HEK293 (cell line): ENCODE results near the gene CORO7.

ENCODE experiments used
- CTCF ChIA-PET: fragments of 350-600 bp; formaldehyde crosslinking; extraction: SDS; loops from one replicate; lab custom pipeline; 2021; ENCODE audit warnings: antibody characterized with exemption; lab: Yijun Ruan, JAX
- POLR2A ChIA-PET: fragments of 300-600 bp; formaldehyde crosslinking; extraction: SDS; loops from one replicate; lab custom pipeline; 2020; ENCODE audit warnings: antibody characterized with exemption, inconsistent platforms; lab: Yijun Ruan, JAX
- H3K27ac ChIP-seq: fragments of 200-500 bp; sonication (Bioruptor generic); 2 replicates; pipeline ENCODE4 v1.5.1; 2014; ENCODE audit warnings: low read depth, low read length, control low read depth, inconsistent platforms; ENCODE audit errors: extremely low read depth
- H3K36me3 ChIP-seq, 2 experiments: fragments of 200-500 bp in 1 of 2; sonication (Bioruptor generic) in 1 of 2; 1 replicate in 1 of 2; 2 replicates in 1 of 2; pipeline ENCODE4 v1.5.1; 2014 to 2017; ENCODE audit warnings: inconsistent platforms in 2 of 2, low read length in 2 of 2; ENCODE audit not compliant: control insufficient read depth in 2 of 2, insufficient read depth in 1 of 2
- H3K4me1 ChIP-seq: fragments of 200-500 bp; sonication (Bioruptor generic); 2 replicates; pipeline ENCODE4 v1.5.1; 2014; ENCODE audit warnings: mild to moderate bottlenecking, low read length, inconsistent platforms; ENCODE audit not compliant: control insufficient read depth, insufficient read depth
- H3K4me3 ChIP-seq: 2 replicates; pipeline ENCODE4 v1.5.1; 2011; ENCODE audit warnings: low read depth, mild to moderate bottlenecking, control low read depth, low read length, moderate library complexity
- H3K9me3 ChIP-seq: fragments of 200-500 bp; sonication (Bioruptor generic); 2 replicates; pipeline ENCODE4 v1.5.1; 2014; ENCODE audit warnings: low read depth, low read length, inconsistent platforms; ENCODE audit not compliant: control insufficient read depth, insufficient read depth
- EGR2 ChIP-seq: fragments of 450-650 bp; formaldehyde crosslinking; IDR thresholded peaks from 2 replicates; pipeline ENCODE4 v1.5.1; 2016; ENCODE audit warnings: low read depth, missing biosample characterization, missing genetic modification characterization
- GLI2 ChIP-seq: fragments of 450-650 bp; formaldehyde crosslinking; IDR thresholded peaks from 2 replicates; pipeline ENCODE4; 2017; ENCODE audit warnings: missing biosample characterization, missing genetic modification characterization, low read depth, borderline replicate concordance
- TCF7L2 ChIP-seq: IDR thresholded peaks from 2 replicates; pipeline ENCODE4 v1.6.1; 2011; ENCODE audit warnings: low read depth, mild to moderate bottlenecking, inconsistent platforms, low read length, moderate library complexity, borderline replicate concordance
- ZFHX2 ChIP-seq: fragments of 450-650 bp; formaldehyde crosslinking; conservative IDR thresholded peaks from 2 replicates; pipeline ENCODE4 v1.5.1; 2016; ENCODE audit warnings: missing biosample characterization, missing genetic modification characterization
- ZFP3 ChIP-seq: fragments of 450-650 bp; formaldehyde crosslinking; IDR thresholded peaks from 2 replicates; pipeline ENCODE4 v1.5.1; 2016; ENCODE audit warnings: low read depth, missing biosample characterization, missing genetic modification characterization
- ZNF10 ChIP-seq: fragments of 450-650 bp; formaldehyde crosslinking; IDR thresholded peaks from 2 replicates; pipeline ENCODE4 v1.5.1; 2017; ENCODE audit warnings: missing biosample characterization, missing genetic modification characterization
- ZNF121 ChIP-seq: fragments of 450-650 bp; formaldehyde crosslinking; IDR thresholded peaks from 2 replicates; pipeline ENCODE4 v1.5.1; 2016; ENCODE audit warnings: missing biosample characterization, missing genetic modification characterization
- ZNF2 ChIP-seq: fragments of 450-650 bp; formaldehyde crosslinking; IDR thresholded peaks from 2 replicates; pipeline ENCODE4 v1.5.1; 2016; ENCODE audit warnings: missing biosample characterization, missing genetic modification characterization
- ZNF366 ChIP-seq: fragments of 450-650 bp; formaldehyde crosslinking; conservative IDR thresholded peaks from 2 replicates; pipeline ENCODE4 v1.5.1; 2016; ENCODE audit warnings: missing biosample characterization, missing genetic modification characterization
- ZNF544 ChIP-seq: fragments of 450-650 bp; formaldehyde crosslinking; IDR thresholded peaks from 2 replicates; pipeline ENCODE4 v1.5.0; 2017; ENCODE audit warnings: missing biosample characterization, missing genetic modification characterization
- ZNF558 ChIP-seq: fragments of 450-650 bp; formaldehyde crosslinking; IDR thresholded peaks from 2 replicates; pipeline ENCODE4 v1.5.1; 2016; ENCODE audit warnings: missing biosample characterization, missing genetic modification characterization
- ZNF654 ChIP-seq: fragments of 450-650 bp; formaldehyde crosslinking; IDR thresholded peaks from 2 replicates; pipeline ENCODE4 v1.5.1; 2016; ENCODE audit warnings: low read depth, missing biosample characterization, missing genetic modification characterization
- TF ChIP-seq, protein P1 (sequence below): fragments of 450-650 bp; formaldehyde crosslinking; IDR thresholded peaks from 2 replicates; pipeline ENCODE4 v1.5.1; 2016; ENCODE audit warnings: missing biosample characterization, missing genetic modification characterization
- TF ChIP-seq, protein P2 (sequence below): fragments of 450-650 bp; formaldehyde crosslinking; IDR thresholded peaks from 2 replicates; pipeline ENCODE4 v1.5.1; 2016; ENCODE audit warnings: missing biosample characterization, missing genetic modification characterization
- TF ChIP-seq, protein P3 (sequence below): fragments of 450-650 bp; formaldehyde crosslinking; IDR thresholded peaks from 2 replicates; pipeline ENCODE4 v1.5.1; 2016; ENCODE audit warnings: missing biosample characterization, missing genetic modification characterization

Gene CORO7

DNA sequence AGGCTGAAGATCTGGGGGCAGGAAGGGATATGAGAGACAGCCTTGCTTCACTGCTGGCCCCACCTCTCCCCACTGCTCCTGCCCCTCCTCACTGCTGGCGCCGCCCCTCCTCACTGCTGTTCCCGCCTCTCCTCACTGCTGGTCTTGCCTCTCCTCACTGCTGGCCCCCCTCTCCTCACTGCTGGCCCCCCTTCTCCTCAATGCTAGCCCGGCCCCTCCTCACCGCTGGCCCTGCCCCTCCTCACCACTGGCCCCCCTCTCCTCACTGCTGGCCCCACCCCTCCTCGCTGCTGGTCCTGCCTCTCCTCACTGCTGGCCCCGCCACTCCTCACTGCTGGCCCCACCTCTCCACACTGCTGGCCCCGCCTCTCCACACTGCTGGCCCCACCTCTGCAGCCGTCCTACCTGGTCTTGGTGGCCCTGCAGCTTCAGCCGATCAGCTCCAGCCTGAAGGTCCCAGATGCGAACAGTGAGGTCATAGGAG lies 55.8 kb downstream of the CORO7 start (continued):
- TF ChIP-seq, protein P1, sequence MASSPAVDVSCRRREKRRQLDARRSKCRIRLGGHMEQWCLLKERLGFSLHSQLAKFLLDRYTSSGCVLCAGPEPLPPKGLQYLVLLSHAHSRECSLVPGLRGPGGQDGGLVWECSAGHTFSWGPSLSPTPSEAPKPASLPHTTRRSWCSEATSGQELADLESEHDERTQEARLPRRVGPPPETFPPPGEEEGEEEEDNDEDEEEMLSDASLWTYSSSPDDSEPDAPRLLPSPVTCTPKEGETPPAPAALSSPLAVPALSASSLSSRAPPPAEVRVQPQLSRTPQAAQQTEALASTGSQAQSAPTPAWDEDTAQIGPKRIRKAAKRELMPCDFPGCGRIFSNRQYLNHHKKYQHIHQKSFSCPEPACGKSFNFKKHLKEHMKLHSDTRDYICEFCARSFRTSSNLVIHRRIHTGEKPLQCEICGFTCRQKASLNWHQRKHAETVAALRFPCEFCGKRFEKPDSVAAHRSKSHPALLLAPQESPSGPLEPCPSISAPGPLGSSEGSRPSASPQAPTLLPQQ (tag by site-specific recombination), result peak; percentile 32; the same call in 1 of the 2 replicates
- TF ChIP-seq ZNF544 (tag by site-specific recombination), result no peak

GRCh38 chr16:4359914-4360313 lies 56.5 kb downstream of the CORO7 start:
- CTCF ChIA-PET, result interaction anchor here (0.6 to 5.2 kb wide), 12 partner anchors 9 to 709 kb away, joined by 3 to 118 read pairs (median 6); partner anchors contain the start of gene VASN
- POLR2A ChIA-PET, result no interaction called here
- Histone ChIP-seq H3K4me1 (no peaks in the 10 kb centered on the region), H3K4me3 (no peak overlapping the region), H3K27ac (no peak overlapping the region), H3K36me3 (peaks cover 0 to 44% of the 10 kb centered on the region in 2 experiments; a peak in 2 of 3 replicates), H3K9me3 (no peaks in the 10 kb centered on the region)
- 0 out of 2 replicates have a peak, but pooled peaks have one; percentile 17 for TF ChIP-seq ZNF366 (tag by site-specific recombination)
- peak; percentile 97 for TF ChIP-seq EGR2
- TF ChIP-seq TCF7L2, result no peak
- TF ChIP-seq ZFP3 (tag by site-specific recombination), result no peak
- TF ChIP-seq ZFHX2 (tag by site-specific recombination), result peak; percentile 94
- no peak for TF ChIP-seq GLI2 (tag by site-specific recombination)

GRCh38 chr16:4358831-4359561 lies 57.4 kb downstream of the CORO7 start:
- Histone ChIP-seq H3K27ac (no peak overlapping the region), H3K9me3 (no peaks in the 10 kb centered on the region), H3K4me1 (no peaks in the 10 kb centered on the region), H3K36me3 (peaks cover 0 to 35% of the 10 kb centered on the region in 2 experiments; a peak in 2 of 3 replicates), H3K4me3 (no peak overlapping the region)
- CTCF ChIA-PET, result interaction anchor here (0.5 to 5.2 kb wide), 29 partner anchors 8 to 972 kb away, joined by 3 to 118 read pairs (median 4); partner anchors contain the start of genes PAM16 and VASN
- POLR2A ChIA-PET, result interaction anchor here (1.0 kb wide), 1 partner anchor 15 kb away, joined by 3 read pairs; no protein-coding TSS in a partner anchor
- TF ChIP-seq, protein P2, sequence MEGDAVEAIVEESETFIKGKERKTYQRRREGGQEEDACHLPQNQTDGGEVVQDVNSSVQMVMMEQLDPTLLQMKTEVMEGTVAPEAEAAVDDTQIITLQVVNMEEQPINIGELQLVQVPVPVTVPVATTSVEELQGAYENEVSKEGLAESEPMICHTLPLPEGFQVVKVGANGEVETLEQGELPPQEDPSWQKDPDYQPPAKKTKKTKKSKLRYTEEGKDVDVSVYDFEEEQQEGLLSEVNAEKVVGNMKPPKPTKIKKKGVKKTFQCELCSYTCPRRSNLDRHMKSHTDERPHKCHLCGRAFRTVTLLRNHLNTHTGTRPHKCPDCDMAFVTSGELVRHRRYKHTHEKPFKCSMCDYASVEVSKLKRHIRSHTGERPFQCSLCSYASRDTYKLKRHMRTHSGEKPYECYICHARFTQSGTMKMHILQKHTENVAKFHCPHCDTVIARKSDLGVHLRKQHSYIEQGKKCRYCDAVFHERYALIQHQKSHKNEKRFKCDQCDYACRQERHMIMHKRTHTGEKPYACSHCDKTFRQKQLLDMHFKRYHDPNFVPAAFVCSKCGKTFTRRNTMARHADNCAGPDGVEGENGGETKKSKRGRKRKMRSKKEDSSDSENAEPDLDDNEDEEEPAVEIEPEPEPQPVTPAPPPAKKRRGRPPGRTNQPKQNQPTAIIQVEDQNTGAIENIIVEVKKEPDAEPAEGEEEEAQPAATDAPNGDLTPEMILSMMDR, result peak; percentile 73
- no peak for TF ChIP-seq ZNF558 (tag by site-specific recombination)
- TF ChIP-seq, protein P3, sequence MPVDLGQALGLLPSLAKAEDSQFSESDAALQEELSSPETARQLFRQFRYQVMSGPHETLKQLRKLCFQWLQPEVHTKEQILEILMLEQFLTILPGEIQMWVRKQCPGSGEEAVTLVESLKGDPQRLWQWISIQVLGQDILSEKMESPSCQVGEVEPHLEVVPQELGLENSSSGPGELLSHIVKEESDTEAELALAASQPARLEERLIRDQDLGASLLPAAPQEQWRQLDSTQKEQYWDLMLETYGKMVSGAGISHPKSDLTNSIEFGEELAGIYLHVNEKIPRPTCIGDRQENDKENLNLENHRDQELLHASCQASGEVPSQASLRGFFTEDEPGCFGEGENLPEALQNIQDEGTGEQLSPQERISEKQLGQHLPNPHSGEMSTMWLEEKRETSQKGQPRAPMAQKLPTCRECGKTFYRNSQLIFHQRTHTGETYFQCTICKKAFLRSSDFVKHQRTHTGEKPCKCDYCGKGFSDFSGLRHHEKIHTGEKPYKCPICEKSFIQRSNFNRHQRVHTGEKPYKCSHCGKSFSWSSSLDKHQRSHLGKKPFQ (tag by site-specific recombination), result no peak
- TF ChIP-seq ZNF2 (tag by site-specific recombination), result 0 out of 2 replicates have a peak, but pooled peaks have one; percentile 67
- TF ChIP-seq ZNF121 (tag by site-specific recombination), result peak; percentile 96
- peak; percentile 30 for TF ChIP-seq ZNF654 (tag by site-specific recombination)
- peak; percentile 57; the same call in 1 of the 2 replicates for TF ChIP-seq ZNF10 (tag by site-specific recombination)
